HepG2 (cell line): ENCODE data around the gene MSMB. TPM values are rescaled to one million over a fixed set of nuclear protein-coding genes. Genes with fewer than 3 reads are reported as not detected.
A peak's percentile ranks its signal among the peaks of the same experiment; 100 is the strongest.

Source experiments
- ARID3A ChIP-seq: IDR thresholded peaks from 2 replicates; pipeline ENCODE4 v1.6.1; 2012; ENCODE audit warnings: low read depth, low read length, improper control_type of control experiment
- BATF2 ChIP-seq: sonication (generic); formaldehyde crosslinking; IDR thresholded peaks from 2 replicates; pipeline ENCODE4 v1.8.0; 2022; ENCODE audit warnings: mild to moderate bottlenecking, missing genetic modification reagents, moderate library complexity
- BRD4 ChIP-seq: sonication (generic); formaldehyde crosslinking; IDR thresholded peaks from 2 replicates; pipeline ENCODE4 v1.4.0; 2020; ENCODE audit warnings: missing genetic modification reagents
- CHD2 ChIP-seq: IDR thresholded peaks from 2 replicates; pipeline ENCODE4 v1.6.1; 2011; ENCODE audit warnings: low read depth, low read length, improper control_type of control experiment
- ESRRA ChIP-seq: sonication (generic); formaldehyde crosslinking; IDR thresholded peaks from 2 replicates; pipeline ENCODE4 v1.5.1; 2020; ENCODE audit warnings: mild to moderate bottlenecking, low read depth, missing genetic modification reagents
- KAT2B ChIP-seq: fragments of 150-350 bp; IDR thresholded peaks from 2 replicates; pipeline ENCODE4 v1.6.1; 2014; ENCODE audit warnings: low read depth, low read length, borderline replicate concordance
- KDM6A ChIP-seq: IDR thresholded peaks from 2 replicates; pipeline ENCODE4 v1.6.1; 2016; ENCODE audit warnings: low read depth
- MEF2D ChIP-seq: sonication (generic); formaldehyde crosslinking; IDR thresholded peaks from 2 replicates; pipeline ENCODE4 v1.5.1; 2020; ENCODE audit warnings: mild to moderate bottlenecking, missing genetic modification reagents
- MTERF4 ChIP-seq: sonication (generic); formaldehyde crosslinking; IDR thresholded peaks from 2 replicates; pipeline ENCODE4 v1.8.0; 2023; ENCODE audit warnings: mild to moderate bottlenecking, missing genetic modification reagents
- NCOR1 ChIP-seq: fragments of 200-600 bp; sonication (generic); IDR thresholded peaks from 2 replicates; pipeline ENCODE4 v1.7.0; 2017; ENCODE audit warnings: antibody characterized with exemption, low read length, borderline replicate concordance
- NFRKB ChIP-seq: fragments of 450-650 bp; IDR thresholded peaks from 2 replicates; pipeline ENCODE4 v1.6.1; 2017
- NFYC ChIP-seq: IDR thresholded peaks from 2 replicates; pipeline ENCODE4 v1.6.1; 2016; ENCODE audit warnings: missing genetic modification reagents, missing compliant biosample characterization
- NR2F2 ChIP-seq: IDR thresholded peaks from 2 replicates; pipeline ENCODE4 v1.6.1; 2012; ENCODE audit warnings: low read depth, inconsistent platforms, borderline replicate concordance
- POLR2AphosphoS5 ChIP-seq: IDR thresholded peaks from 2 replicates; pipeline ENCODE4 v1.6.1; 2012; ENCODE audit warnings: low read depth, low read length
- PRDM4 ChIP-seq: sonication (generic); formaldehyde crosslinking; IDR thresholded peaks from 2 replicates; pipeline ENCODE4 v1.9.0; 2021; ENCODE audit warnings: missing genetic modification reagents, borderline replicate concordance
- ZBTB21 ChIP-seq: sonication (generic); formaldehyde crosslinking; IDR thresholded peaks from 2 replicates; pipeline ENCODE4 v1.4.0; 2020; ENCODE audit warnings: missing genetic modification reagents
- ZMAT3 ChIP-seq: sonication (generic); formaldehyde crosslinking; conservative IDR thresholded peaks from 2 replicates; pipeline ENCODE4 v1.7.0; 2021; ENCODE audit warnings: missing genetic modification reagents
- ZNF160 ChIP-seq: sonication (generic); formaldehyde crosslinking; IDR thresholded peaks from 2 replicates; pipeline ENCODE4 v1.8.0; 2022; ENCODE audit warnings: mild to moderate bottlenecking, inconsistent platforms, missing genetic modification reagents
- ZNF235 ChIP-seq: sonication (generic); formaldehyde crosslinking; IDR thresholded peaks from 2 replicates; pipeline ENCODE4 v1.8.1; 2023; ENCODE audit warnings: mild to moderate bottlenecking, missing genetic modification reagents, borderline replicate concordance
- ZNF430 ChIP-seq: sonication (generic); formaldehyde crosslinking; IDR thresholded peaks from 2 replicates; pipeline ENCODE4 v1.9.0; 2021; ENCODE audit warnings: mild to moderate bottlenecking, missing genetic modification reagents
- ZSCAN25 ChIP-seq: sonication (generic); formaldehyde crosslinking; IDR thresholded peaks from 2 replicates; pipeline ENCODE4 v1.8.0; 2022; ENCODE audit warnings: mild to moderate bottlenecking, missing genetic modification reagents
- ZZZ3 ChIP-seq: sonication (generic); formaldehyde crosslinking; IDR thresholded peaks from 2 replicates; pipeline ENCODE4 v1.4.0; 2020; ENCODE audit warnings: missing genetic modification reagents, mild to moderate bottlenecking, borderline replicate concordance
- polyA plus RNA-seq, 8 experiments: library from polyadenylated mRNA; depleted of rRNA in 3 of 8; stranded (reverse) in 7 of 8; unstranded in 1 of 8; fragments of >200 nt; fragmentation: Illumina TruSeq in 4 of 8; extraction: Trizol in 4 of 8; gene quantifications; 2 replicates each; pipeline versions ENCODE4 v1.2.1 to v1.2.3, GENCODE V29; 2011 to 2016; ENCODE audit warnings: low read depth in 4 of 8, missing spikeins in 1 of 8, mixed read lengths in 1 of 8; ENCODE audit not compliant: insufficient read depth in 1 of 8
- total RNA-seq, 5 experiments: library from RNA; depleted of rRNA; stranded (reverse); fragments of >200 nt; fragmentation: Illumina TruSeq; extraction: Trizol; gene quantifications; 2 replicates each; pipeline ENCODE4 v1.2.3, GENCODE V29; 2016; ENCODE audit warnings: low read depth in 1 of 5

MSMB gene
- total and polyA plus RNA-seq, 2 of the 13 experiments (the other 11 are each of a cell fraction or from before 2014, with no cell fraction given): 0.84 TPM; not detected in 1

- no peak for TF ChIP-seq PRDM4
- no peak for TF ChIP-seq NFYC
- no peak for TF ChIP-seq ESRRA (CRISPR knock-in tag)
- no peak for TF ChIP-seq MEF2D
- no peak for TF ChIP-seq NR2F2
- no peak for TF ChIP-seq NCOR1
- TF ChIP-seq KDM6A (CRISPR knock-in tag): no peak
- TF ChIP-seq CHD2: no peak
- no peak for TF ChIP-seq ZNF160 (CRISPR knock-in tag)
- TF ChIP-seq MTERF4 (CRISPR knock-in tag): 0 out of 2 replicates have a peak, but pooled peaks have one; percentile 55
- TF ChIP-seq ZBTB21 (CRISPR knock-in tag): no peak
- TF ChIP-seq ZNF235: no peak
- no peak for TF ChIP-seq ZSCAN25 (CRISPR knock-in tag)
- TF ChIP-seq ZNF430: no peak
- no peak for TF ChIP-seq NFRKB
- TF ChIP-seq ZMAT3: no peak
- no peak for TF ChIP-seq KAT2B
- TF ChIP-seq ZZZ3 (CRISPR knock-in tag): no peak
- no peak for TF ChIP-seq BATF2 (CRISPR knock-in tag)
- TF ChIP-seq BRD4 (CRISPR knock-in tag): no peak
- TF ChIP-seq ARID3A: no peak
- TF ChIP-seq POLR2AphosphoS5: 0 out of 2 replicates have a peak, but pooled peaks have one; percentile 25
- TF ChIP-seq, all 625 proteins: peak for 12
Measured at GRCh38 chr10:46002916-46003693, 43.0 kb downstream of the MSMB start (continued).
